ENCODE data around the gene ZNF10.

Gene ZNF10

DNA sequence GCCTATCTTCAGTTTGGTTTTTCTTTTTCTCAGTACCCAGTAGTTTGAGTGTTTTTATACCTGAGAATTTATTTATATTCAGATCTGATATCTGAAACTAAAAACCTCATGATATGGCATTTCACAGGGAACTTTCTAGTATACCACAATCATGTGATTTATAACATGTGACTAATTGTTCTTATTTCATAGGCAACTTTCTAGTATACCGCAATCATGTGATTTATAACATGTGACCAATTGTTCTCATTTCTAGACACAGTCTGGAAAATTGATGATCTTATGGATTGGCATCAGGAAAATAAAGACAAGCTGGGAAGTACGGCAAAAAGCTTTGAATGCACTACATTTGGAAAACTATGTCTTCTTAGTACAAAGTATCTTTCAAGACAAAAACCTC is 71.5 kb downstream of the ZNF10 start:
- no peak for DNase-seq (ENCODE audit: low spot score)

DNA sequence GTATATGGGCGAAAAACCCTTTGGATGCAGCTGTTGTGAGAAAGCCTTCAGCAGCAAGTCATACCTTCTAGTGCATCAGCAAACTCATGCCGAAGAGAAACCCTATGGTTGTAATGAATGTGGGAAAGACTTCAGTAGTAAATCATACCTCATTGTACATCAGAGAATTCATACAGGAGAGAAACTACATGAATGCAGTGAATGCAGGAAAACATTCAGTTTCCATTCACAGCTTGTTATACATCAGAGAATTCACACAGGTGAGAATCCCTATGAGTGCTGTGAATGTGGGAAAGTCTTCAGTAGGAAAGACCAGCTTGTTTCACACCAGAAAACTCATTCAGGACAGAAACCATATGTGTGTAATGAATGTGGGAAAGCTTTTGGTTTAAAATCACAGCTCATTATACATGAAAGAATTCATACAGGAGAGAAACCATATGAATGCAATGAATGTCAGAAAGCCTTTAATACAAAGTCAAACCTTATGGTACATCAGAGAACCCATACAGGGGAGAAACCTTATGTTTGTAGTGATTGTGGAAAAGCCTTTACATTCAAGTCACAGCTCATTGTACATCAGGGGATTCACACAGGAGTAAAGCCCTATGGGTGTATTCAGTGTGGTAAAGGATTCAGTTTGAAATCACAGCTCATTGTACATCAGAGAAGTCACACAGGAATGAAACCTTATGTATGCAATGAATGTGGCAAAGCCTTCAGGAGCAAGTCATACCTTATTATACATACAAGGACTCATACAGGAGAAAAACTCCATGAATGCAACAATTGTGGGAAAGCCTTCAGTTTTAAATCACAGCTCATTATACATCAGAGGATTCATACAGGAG is 72.3 kb downstream of the ZNF10 start:
- DNase-seq (ENCODE audit: low spot score), result no peak

DNA sequence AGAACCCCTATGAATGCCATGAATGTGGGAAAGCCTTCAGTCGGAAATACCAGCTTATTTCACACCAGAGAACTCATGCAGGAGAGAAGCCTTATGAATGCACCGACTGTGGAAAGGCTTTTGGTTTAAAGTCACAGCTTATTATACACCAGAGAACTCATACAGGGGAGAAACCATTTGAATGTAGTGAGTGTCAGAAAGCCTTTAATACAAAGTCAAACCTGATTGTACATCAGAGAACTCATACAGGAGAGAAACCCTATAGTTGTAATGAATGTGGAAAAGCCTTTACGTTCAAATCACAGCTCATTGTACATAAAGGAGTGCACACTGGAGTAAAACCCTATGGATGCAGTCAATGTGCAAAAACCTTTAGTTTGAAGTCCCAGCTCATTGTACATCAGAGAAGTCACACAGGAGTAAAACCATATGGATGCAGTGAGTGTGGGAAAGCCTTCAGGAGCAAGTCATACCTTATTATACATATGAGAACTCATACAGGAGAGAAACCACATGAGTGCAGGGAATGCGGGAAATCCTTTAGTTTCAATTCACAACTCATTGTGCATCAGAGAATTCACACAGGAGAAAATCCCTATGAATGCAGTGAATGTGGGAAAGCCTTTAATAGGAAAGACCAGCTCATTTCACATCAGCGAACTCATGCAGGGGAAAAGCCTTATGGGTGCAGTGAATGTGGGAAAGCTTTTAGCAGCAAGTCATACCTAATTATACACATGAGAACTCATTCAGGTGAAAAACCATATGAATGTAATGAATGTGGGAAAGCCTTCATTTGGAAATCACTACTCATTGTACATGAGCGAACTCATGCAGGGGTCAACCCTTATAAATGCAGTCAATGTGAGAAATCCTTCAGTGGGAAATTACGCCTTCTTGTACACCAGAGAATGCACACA is 73.2 kb downstream of the ZNF10 start:
- DNase-seq (ENCODE audit: low spot score), result no peak

DNA sequence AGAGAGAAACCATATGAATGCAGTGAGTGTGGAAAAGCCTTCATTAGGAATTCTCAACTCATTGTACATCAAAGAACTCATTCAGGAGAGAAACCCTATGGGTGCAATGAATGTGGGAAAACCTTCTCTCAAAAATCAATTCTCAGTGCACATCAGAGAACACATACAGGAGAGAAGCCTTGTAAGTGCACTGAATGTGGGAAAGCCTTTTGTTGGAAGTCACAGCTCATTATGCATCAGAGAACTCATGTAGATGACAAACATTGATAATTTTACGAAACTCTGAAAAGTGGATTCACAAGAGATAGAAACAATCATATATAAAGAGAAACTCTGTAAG is 73.8 kb downstream of the ZNF10 start:
- no peak for DNase-seq (ENCODE audit: low spot score)

DNA sequence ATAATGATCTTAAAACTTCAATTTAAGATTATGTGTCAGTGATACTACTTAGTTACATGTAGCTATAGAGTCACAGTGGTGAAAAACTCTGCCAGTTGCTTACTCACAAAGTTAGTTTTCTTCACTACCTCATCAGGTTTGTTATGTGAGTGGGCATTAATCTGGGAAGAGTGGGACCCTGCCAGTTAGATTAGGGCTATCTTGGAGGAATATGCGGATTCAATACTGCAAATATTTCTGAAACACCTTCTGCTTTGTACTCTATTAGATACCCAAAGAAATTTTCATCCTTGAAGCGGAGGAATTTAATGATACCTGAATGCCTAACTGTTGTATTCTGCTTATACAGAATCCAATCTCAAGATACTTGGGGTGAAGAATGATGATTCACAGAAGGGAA is 76.0 kb downstream of the ZNF10 start:
- DNase-seq (ENCODE audit: low spot score), result no peak
